ENCODE data around the gene IKZF2.

IKZF2 gene

GRCh38 chr2:213162516-213163118 lies 11.2 kb upstream of the IKZF2 start:
- H3K4me3 ChIP-seq (ENCODE audit: low read length) = no peak overlapping the region
- no peaks in the 10 kb centered on the region for H3K9me3 ChIP-seq (replicated peaks; ENCODE audit: insufficient read depth, low read length)
- no peak overlapping the region for H3K9ac ChIP-seq (ENCODE audit: low read length)
- TF ChIP-seq EZH2 (optimal IDR thresholded peaks at IDR 0.05; ENCODE audit: low read depth, low read length) (no peak), CTCF (IDR thresholded peaks at IDR 0.05; ENCODE audit: low read length) (no peak), EZH2phosphoT487 (IDR thresholded peaks at IDR 0.05; ENCODE audit: low read length) (no peak)
- no peaks in the 10 kb centered on the region for H3F3A ChIP-seq (ENCODE audit: insufficient read depth, low read length)
- H3K27ac ChIP-seq (ENCODE audit: low read length) = no peak overlapping the region
- H3K4me2 ChIP-seq (ENCODE audit: low read depth, low read length) = no peak overlapping the region
- no peaks in the 10 kb centered on the region for H3K27me3 ChIP-seq (replicated peaks; ENCODE audit: insufficient read depth, low read length)
- no peaks in the 10 kb centered on the region for H4K20me1 ChIP-seq (ENCODE audit: insufficient read depth, low read length)
- no peak for DNase-seq
- H3K4me1 ChIP-seq (ENCODE audit: low read length) = peaks cover 4% of the 10 kb centered on the region; the same call in 1 of the 2 replicates
- H2AFZ ChIP-seq (ENCODE audit: low read length) = no peak overlapping the region
- no peaks in the 10 kb centered on the region for H3K79me2 ChIP-seq (ENCODE audit: low read length)
- no peaks in the 10 kb centered on the region for H3K9me2 ChIP-seq (replicated peaks; ENCODE audit: insufficient read depth, low read length)
- H3K36me3 ChIP-seq (replicated peaks; ENCODE audit: insufficient read depth, low read length) = no peaks in the 10 kb centered on the region

DNA sequence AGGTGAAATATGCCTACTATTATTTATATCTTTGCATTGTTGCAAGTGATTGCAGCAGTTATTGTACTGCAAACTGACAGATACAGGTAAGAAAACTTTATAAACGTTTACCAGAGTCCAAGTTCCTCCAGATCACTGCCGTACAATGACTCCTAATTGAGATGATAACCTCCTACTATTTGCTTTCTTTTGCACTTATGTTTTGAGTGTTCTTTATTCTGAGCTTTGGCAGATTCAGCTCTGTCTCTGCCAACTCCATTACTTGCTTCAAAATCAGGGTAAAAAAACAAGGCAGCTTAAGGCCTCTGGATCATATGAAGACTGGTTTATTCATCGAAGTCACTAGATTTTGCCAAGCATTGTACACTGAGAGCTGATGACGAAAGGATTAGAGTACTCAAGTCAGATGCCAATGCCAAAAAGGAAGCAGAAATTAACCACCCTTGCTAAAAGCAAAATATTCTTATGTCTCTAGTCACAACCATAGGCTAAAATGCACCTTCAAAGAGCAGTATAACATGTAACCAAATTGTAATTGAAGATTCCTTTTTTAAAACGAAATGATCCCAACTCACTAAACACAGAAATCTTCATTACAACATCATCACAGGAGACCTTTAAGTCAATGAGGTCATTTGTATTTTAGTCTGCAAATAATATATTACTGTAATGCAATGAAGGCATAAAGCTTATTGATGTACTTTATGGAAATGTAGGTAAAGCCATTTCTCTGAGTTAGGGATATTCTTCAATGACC lies 10.5 kb upstream of the IKZF2 start:
- H2AFZ ChIP-seq (ENCODE audit: low read length) = no peak overlapping the region
- no peak overlapping the region for H3K4me2 ChIP-seq (ENCODE audit: low read depth, low read length)
- no peaks in the 10 kb centered on the region for H3K9me2 ChIP-seq (replicated peaks; ENCODE audit: insufficient read depth, low read length)
- H3K9me3 ChIP-seq (replicated peaks; ENCODE audit: insufficient read depth, low read length) = no peaks in the 10 kb centered on the region
- H3K4me3 ChIP-seq (ENCODE audit: low read length) = no peak overlapping the region
- H3K36me3 ChIP-seq (replicated peaks; ENCODE audit: insufficient read depth, low read length) = no peaks in the 10 kb centered on the region
- H3K9ac ChIP-seq (ENCODE audit: low read length) = no peak overlapping the region
- no peaks in the 10 kb centered on the region for H4K20me1 ChIP-seq (ENCODE audit: insufficient read depth, low read length)
- no peaks in the 10 kb centered on the region for H3K79me2 ChIP-seq (ENCODE audit: low read length)
- no peak overlapping the region for H3K27ac ChIP-seq (ENCODE audit: low read length)
- peaks cover 6% of the 10 kb centered on the region for H3K4me1 ChIP-seq (ENCODE audit: low read length)
- H3F3A ChIP-seq (ENCODE audit: insufficient read depth, low read length) = no peaks in the 10 kb centered on the region
- no peaks in the 10 kb centered on the region for H3K27me3 ChIP-seq (replicated peaks; ENCODE audit: insufficient read depth, low read length)
- no peak for TF ChIP-seq EZH2 (optimal IDR thresholded peaks at IDR 0.05; ENCODE audit: low read depth, low read length)
- no peak for DNase-seq

- no peaks in the 10 kb centered on the region for H3F3A ChIP-seq (ENCODE audit: insufficient read depth, low read length)
- DNase-seq = no peak
- no peaks in the 10 kb centered on the region for H3K9me2 ChIP-seq (replicated peaks; ENCODE audit: insufficient read depth, low read length)
- no peaks in the 10 kb centered on the region for H3K27me3 ChIP-seq (replicated peaks; ENCODE audit: insufficient read depth, low read length)
- no peak overlapping the region for H2AFZ ChIP-seq (ENCODE audit: low read length)
- no peaks in the 10 kb centered on the region for H3K36me3 ChIP-seq (replicated peaks; ENCODE audit: insufficient read depth, low read length)
- no peaks in the 10 kb centered on the region for H3K9me3 ChIP-seq (replicated peaks; ENCODE audit: insufficient read depth, low read length)
- no peak overlapping the region for H3K4me3 ChIP-seq (ENCODE audit: low read length)
- H3K4me1 ChIP-seq (ENCODE audit: low read length) = peaks cover 4% of the 10 kb centered on the region; the same call in 1 of the 2 replicates
- TF ChIP-seq EZH2phosphoT487 (IDR thresholded peaks at IDR 0.05; ENCODE audit: low read length) = no peak
- TF ChIP-seq CTCF (IDR thresholded peaks at IDR 0.05; ENCODE audit: low read length) = no peak
- H3K79me2 ChIP-seq (ENCODE audit: low read length) = no peaks in the 10 kb centered on the region
- no peak overlapping the region for H3K4me2 ChIP-seq (ENCODE audit: low read depth, low read length)
- no peak overlapping the region for H3K9ac ChIP-seq (ENCODE audit: low read length)
- H4K20me1 ChIP-seq (ENCODE audit: insufficient read depth, low read length) = no peaks in the 10 kb centered on the region
- H3K27ac ChIP-seq (ENCODE audit: low read length) = no peak overlapping the region
Measured at GRCh38 chr2:213159768-213160167, 8.4 kb upstream of the IKZF2 start.

GRCh38 chr2:213157242-213157641 lies 5.8 kb upstream of the IKZF2 start:
- peak; percentile 59 for DNase-seq
- H3F3A ChIP-seq (ENCODE audit: insufficient read depth, low read length) = peaks cover 4% of the 10 kb centered on the region

More at GRCh38 chr2:213157242-213157641, 5.8 kb upstream of the IKZF2 start:
- Histone ChIP-seq H3K79me2 (ENCODE audit: low read length) (no peaks in the 10 kb centered on the region), H3K36me3 (replicated peaks; ENCODE audit: insufficient read depth, low read length) (no peaks in the 10 kb centered on the region), H4K20me1 (ENCODE audit: insufficient read depth, low read length) (no peaks in the 10 kb centered on the region), H3K9me2 (replicated peaks; ENCODE audit: insufficient read depth, low read length) (no peaks in the 10 kb centered on the region), H3K9me3 (replicated peaks; ENCODE audit: insufficient read depth, low read length) (no peaks in the 10 kb centered on the region), H3K4me1 (ENCODE audit: low read length) (peaks cover 16% of the 10 kb centered on the region), H3K27ac (ENCODE audit: low read length) (no peak overlapping the region), H3K4me3 (ENCODE audit: low read length) (no peak overlapping the region), H3K4me2 (ENCODE audit: low read depth, low read length) (no peak overlapping the region), H2AFZ (ENCODE audit: low read length) (no peak overlapping the region), H3K27me3 (replicated peaks; ENCODE audit: insufficient read depth, low read length) (no peaks in the 10 kb centered on the region), H3K9ac (ENCODE audit: low read length) (no peak overlapping the region)
- TF ChIP-seq EZH2phosphoT487 (IDR thresholded peaks at IDR 0.05; ENCODE audit: low read length) = no peak
- TF ChIP-seq EZH2 (optimal IDR thresholded peaks at IDR 0.05; ENCODE audit: low read depth, low read length) = no peak
- no peak for TF ChIP-seq CTCF (IDR thresholded peaks at IDR 0.05; ENCODE audit: low read length)

Measured in MM.1S (cell line).